Heart left ventricle (tissue), 13 donors: ENCODE data around the gene ZIC1.

Experiments
- POLR2A ChIP-seq, 2 donors: fragments of 450-650 bp; IDR thresholded peaks; one replicate each; pipeline ENCODE4 v1.6.1; 2017; ENCODE audit warnings: antibody characterized with exemption in 2 of 2, mild to moderate bottlenecking in 2 of 2, moderate library complexity in 2 of 2
- TF ChIP-seq, protein P1 (sequence below), 12 donors: fragments of 200-600 bp; sonication (generic) in 4 of 12; IDR thresholded peaks; one replicate each; pipeline versions ENCODE4 v1.5.0 to v1.8.0; 2018 to 2022; ENCODE audit warnings: antibody characterized with exemption in 12 of 12, mild to moderate bottlenecking in 5 of 12
- donor health status: ischemic (EF 13 %, LVEDD 7.1; RV severe dilation, severe dysfunction).
- donor health status: DM: no; HTN: yes; CAD: no.
- donor health status: DM: no; HTN: no; CAD: no.
- donor health status: ischemic (EF 25% LVEDD 6.9; RV normal size, moderate dysfunction).
- donor health status: ischemic (EF 25% LVEDD 5.7; RV mildly dilated, moderate dysfunction).
- donor health status: ischemic (EF 35%, LVEDD 5.7; RV mildly dilated, moderate dysfunction).
- donor health status: nonischemic (EF 11% LVEDD 7.7; RV severe dilation, severe dysfunction).
- donor health status: DM: yes; HTN: yes; CAD: no.
- donor health status: PGD.
- donor health status: ischemic (EF 29% LVEDD 5.4; RV normal size, mild dysfunction).
- donor health status: nonischemic (EF 23%, LVEDD 6.1; RV moderate dilation, normal function).

DNA sequence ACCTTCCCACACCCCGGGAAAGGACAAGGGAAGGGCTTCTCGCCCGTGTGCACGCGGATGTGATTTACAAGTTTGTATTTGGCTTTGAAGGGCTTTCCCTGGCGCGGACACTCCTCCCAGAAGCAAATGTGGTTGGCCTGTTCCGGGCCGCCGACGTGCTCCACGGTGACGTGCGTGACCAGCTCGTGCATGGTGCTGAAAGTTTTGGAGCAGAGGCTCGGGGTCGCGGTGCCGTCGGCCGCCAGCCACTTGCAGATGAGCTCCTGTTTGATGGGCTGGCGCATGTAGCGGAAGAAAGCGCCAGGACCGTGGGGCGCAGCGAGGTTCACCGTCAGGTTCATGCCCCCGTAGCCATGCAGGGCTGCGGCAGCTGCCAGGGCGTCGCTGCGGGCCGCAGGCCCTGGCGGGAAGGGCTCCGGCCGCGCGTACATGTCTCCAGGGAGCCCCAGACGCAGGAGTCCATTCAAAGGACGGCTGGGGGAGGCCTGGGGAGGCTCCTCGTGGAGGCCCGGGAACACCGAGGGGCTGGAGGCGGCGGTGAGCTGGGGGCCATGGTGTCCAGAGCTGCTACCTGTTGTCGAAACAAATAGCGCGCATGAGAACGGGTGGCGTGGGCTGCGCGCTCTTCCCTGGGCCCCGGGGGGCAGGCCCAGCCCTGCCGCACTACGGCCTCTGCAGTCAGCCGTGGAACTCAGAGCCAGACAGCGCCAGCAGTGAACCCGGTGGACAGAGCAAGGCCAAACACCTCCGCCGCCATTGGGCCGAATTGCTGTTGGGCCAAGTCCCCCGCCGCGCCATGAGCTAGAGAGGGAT, 13.1 kb upstream of the ZIC1 start:
- no peak for TF ChIP-seq POLR2A (IDR thresholded peaks at IDR 0.05)
- TF ChIP-seq, protein P1, sequence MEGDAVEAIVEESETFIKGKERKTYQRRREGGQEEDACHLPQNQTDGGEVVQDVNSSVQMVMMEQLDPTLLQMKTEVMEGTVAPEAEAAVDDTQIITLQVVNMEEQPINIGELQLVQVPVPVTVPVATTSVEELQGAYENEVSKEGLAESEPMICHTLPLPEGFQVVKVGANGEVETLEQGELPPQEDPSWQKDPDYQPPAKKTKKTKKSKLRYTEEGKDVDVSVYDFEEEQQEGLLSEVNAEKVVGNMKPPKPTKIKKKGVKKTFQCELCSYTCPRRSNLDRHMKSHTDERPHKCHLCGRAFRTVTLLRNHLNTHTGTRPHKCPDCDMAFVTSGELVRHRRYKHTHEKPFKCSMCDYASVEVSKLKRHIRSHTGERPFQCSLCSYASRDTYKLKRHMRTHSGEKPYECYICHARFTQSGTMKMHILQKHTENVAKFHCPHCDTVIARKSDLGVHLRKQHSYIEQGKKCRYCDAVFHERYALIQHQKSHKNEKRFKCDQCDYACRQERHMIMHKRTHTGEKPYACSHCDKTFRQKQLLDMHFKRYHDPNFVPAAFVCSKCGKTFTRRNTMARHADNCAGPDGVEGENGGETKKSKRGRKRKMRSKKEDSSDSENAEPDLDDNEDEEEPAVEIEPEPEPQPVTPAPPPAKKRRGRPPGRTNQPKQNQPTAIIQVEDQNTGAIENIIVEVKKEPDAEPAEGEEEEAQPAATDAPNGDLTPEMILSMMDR (IDR thresholded peaks at IDR 0.05) = no peak
